Stimulated activated CD8-positive, alpha-beta memory T cell treated with anti-CD3 and anti-CD28 coated beads, Interleukin-15, amount 100 ng/mL, for 48 hours (primary cell): Measurements from ENCODE around the gene RMDN3.

Experiments used
- DNase-seq, 2 donors: peaks; one replicate each; pipeline ENCODE4 v3.0.0-alpha.2; 2020; ENCODE audit warnings: low read depth in 2 of 2

Gene RMDN3

GRCh38 chr15:40693904-40694687 lies 61.0 kb downstream of the RMDN3 start:
- DNase-seq: no peak

- DNase-seq: no peak
Observed at GRCh38 chr15:40691737-40692136, 63.3 kb downstream of the RMDN3 start.

DNA sequence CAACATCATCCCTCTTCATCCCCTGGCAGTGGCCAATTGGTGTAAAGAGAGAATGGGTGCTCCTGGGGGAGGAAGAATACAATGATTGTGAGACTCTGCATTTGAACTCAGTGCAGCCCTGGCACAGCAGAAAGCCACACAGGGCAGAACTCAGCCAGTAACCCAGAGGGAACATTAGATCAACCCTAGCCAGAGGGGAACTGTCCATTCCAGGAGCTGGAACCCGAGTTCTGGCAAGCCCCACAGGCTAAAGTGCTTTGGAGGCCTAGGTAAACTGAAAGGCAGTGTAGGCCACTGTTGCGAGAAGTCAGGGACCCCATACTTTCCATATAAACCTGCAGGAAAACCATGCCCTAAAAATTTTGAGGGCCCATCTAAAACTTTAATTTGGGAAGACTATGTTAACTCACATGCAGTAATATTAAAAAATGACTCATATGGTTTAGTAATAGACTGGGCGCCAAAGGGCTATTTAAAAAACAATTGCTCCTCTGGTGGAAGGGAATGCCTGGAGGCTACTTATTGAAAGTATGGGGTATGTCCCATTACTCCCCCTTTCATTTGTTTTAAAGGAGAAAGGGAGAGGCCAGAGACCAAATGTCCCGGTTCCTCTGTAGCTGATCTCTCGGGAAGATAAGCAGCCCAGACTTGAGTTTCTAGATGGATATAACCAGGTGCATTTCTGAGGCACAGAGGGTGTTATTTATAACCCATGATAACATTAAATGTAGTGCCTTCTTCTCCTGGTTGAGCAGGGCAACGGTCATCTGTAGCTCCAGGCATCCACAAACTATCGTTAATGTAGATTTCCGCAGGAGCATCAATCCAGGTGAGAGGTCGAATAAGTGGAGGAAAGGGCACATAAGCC lies 65.9 kb downstream of the RMDN3 start:
- DNase-seq: no peak
